ENCODE data around the gene RUFY3.
"Not testable (repeated sequence)": the region's sequence is repeated elsewhere in the genome, so short reads cannot be mapped to it uniquely, and the experiment has no call there.

RUFY3 gene

DNA sequence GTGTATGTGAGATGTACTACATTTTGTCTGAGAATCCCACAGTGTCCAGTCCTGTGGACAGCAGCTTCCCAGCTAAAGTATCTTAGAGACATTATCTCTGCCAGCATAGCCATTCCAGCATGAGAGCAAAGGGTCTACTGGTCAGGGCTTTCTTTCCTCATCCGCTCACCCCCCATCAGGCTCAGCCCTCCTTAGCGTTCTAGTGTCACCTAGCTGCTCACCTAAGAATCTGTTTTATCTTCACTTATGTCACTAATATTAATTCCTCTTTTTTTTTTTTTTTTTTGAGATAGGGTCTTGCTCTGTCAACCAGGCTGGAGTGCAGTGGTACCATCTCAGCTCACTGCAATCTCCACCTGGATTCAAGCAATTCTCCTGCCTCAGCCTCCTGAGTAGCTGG lies 15.6 kb downstream of the RUFY3 start:
- no peak for DNase-seq (ENCODE audit: low spot score)

DNA sequence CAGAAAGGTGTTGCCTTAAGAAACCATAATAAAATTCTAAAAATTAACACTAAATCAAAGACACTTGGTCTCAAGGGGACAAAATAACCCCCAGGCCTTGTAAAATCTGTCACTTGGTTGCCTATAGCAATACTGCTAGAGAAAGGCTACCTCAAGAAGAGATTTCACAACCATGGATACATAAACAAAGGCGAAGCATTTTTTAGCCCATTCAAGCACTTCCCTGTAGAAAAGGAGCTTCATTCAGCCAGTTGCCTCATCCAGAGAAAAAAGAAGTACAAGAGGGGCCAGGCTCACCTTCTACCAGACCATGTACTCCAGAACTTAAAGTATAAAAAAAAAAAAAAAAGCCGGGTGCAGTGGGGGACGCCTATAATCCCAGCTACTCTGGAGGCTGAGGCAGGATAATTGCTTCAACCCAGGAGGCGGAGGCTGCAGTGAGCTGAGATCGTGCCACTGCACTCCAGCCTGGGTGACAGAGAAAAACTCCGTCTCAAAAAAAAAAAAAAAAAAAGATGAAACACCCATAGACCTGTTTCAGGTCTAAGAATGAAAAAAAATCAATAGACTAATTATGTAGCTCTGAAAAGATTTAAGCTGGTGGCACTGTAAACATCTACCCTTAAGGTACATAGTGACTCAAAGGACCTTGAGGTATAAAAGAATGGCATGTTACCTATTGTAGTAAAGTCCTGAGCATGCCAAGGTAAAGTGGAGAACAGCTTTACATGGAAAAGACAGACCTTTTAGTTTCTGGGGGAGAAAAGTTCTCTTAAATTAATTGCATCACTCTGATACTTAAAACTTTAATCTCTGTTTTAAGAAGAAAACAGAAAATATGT lies 18.0 kb downstream of the RUFY3 start:
- DNase-seq (ENCODE audit: low spot score): no peak

- no peak for DNase-seq (ENCODE audit: low spot score)
Measured at GRCh38 chr4:70741867-70742658, 20.3 kb downstream of the RUFY3 start.

- DNase-seq (ENCODE audit: low spot score): no peak
Measured at GRCh38 chr4:70743731-70744130, 22.0 kb downstream of the RUFY3 start.

GRCh38 chr4:70746179-70746839 lies 24.5 kb downstream of the RUFY3 start:
- no peak for DNase-seq (ENCODE audit: low spot score)

- DNase-seq (ENCODE audit: low spot score): no peak
Measured at GRCh38 chr4:70747874-70748273, 26.1 kb downstream of the RUFY3 start.

DNA sequence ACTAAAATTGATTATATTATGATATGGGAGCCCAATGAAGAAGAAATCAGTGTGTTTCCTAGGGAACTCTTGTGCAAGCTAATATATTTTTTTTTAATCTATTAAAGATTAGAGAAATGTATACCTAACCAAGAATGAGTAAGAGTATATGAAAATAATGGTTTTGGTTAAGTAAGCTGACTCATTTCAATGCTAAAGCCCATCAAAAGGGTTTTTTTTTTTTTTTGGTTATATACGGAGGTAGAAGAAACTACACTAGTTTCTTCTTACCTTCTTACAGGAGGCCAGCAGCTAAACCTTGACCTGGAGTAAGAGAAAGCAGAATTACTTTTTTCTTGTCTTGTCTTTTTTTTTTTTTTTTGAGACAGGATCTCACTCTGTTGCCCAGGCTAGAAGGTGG lies 27.5 kb downstream of the RUFY3 start:
- no peak for DNase-seq (ENCODE audit: low spot score)

DNA sequence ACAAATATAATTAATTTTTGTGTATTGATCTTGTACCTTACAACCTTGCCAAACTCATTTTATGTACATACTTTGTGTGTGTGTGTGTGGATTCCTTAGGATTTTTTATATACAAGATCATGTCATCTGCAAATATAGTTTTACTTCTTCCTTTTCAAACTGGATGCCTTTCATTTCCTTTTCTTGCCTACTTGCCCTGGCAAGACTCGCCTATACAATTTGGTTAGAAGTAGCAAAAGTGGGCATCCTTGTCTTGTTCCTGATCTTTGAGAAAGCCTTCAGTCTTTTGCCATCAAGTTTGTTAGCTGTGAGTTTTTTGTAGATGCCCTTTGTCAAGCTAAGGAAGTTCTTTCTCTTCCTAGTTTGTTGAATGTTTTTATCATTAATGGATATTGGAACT lies 30.5 kb downstream of the RUFY3 start:
- no peak for DNase-seq (ENCODE audit: low spot score)

- no peak for DNase-seq (ENCODE audit: low spot score)
Measured at GRCh38 chr4:70753630-70754029, 31.9 kb downstream of the RUFY3 start.

DNA sequence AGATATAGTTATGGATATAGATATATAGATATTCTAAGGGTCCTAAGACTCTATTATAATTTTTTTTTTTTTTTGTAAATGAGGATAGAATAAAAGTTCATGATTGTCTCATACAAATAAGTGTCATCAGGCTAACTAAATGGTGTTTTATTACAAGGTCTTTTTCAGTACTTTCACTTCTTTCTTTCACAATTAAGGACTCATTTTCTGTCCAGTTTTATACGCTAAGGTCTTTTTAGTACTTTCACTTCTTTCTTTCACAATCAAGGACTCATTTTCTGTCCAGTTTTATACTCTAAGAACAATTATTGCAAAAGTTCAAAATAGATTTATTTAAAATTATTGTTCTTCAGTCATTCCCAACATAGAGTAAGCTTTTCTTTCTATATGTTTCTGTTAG lies 32.7 kb downstream of the RUFY3 start:
- DNase-seq (ENCODE audit: low spot score): no peak

DNA sequence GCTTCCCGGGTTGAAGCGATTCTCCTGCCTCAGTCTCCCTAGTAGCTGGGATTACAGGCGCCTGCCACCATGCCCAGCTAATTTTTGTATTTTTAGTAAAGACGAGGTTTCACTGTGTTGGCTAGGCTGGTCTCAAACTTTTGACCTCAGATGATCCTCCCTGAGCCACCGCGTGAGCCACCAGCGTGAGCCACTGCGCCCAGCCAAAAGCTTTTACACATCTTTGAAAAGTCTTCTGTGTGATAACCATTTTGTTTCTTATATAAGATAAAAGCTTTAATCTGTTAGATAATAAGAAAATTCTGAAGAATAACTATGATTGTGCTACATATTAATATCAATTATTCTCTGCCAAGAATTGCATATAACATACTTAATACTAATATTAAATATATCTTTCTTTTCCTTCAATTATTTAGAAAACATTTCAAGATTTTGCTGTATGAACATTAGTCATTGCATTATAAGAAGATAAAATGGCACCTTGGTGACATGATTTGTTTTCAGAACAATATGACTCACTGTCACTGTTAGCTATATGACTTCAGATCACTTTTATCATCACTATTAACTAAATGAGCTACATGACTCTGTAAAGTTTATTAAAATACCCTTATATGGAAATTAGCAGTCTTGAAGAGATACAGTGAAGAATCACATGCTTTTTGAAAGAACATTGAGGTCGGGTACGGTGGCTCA lies 33.4 kb downstream of the RUFY3 start:
- DNase-seq (ENCODE audit: low spot score): no peak

- DNase-seq (ENCODE audit: low spot score): no peak
Measured at GRCh38 chr4:70759126-70759525, 37.4 kb downstream of the RUFY3 start.

- DNase-seq (ENCODE audit: low spot score): no peak
Measured at GRCh38 chr4:70759627-70760026, 37.9 kb downstream of the RUFY3 start.

- DNase-seq (ENCODE audit: low spot score): no peak
Measured at GRCh38 chr4:70760662-70761061, 38.9 kb downstream of the RUFY3 start.

DNA sequence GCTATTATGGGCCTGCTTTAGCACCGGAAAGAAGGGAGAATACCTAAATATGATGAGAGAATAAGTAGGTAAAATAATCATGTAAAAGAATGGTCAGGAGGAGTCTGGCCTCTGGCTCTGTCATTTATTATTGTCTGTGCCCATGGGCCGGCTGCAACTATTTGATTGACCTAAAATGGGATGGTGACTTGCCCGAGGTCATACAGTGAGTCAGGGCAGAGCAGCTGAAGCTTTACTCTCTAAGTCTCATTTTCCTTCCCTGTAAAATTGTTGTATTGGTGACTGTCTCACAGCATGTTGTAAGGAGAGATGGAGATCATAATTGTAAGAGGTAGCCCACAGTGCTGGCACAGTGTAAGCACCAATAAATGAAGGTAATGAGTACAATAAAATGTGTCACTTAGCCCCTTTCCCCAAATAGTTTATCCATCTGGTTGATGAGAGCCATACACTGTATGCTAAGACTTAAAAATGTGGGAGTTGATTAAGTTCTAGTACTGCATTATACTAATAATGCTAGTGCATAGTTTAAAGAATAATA lies 39.6 kb downstream of the RUFY3 start:
- no peak for DNase-seq (ENCODE audit: low spot score)

DNA sequence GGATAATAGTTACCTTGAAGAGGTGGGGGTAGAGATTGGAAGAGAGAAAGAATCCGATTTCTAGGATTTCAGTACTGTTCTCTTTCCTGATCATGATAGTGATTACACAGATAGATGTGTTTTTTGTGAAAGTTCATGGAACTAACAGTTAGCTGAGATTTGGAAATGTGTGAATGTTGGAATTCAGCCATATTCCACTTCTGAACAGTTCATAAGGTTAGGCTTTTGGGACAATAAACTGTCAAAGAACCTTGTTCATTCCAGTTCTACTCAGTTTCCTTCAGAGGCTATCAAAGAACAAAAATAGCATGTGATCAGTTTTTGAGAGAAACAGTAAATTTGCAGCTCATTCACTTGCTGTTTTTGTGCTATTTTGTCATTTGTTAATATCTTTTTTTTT lies 43.6 kb downstream of the RUFY3 start:
- DNase-seq (ENCODE audit: low spot score): no peak

DNA sequence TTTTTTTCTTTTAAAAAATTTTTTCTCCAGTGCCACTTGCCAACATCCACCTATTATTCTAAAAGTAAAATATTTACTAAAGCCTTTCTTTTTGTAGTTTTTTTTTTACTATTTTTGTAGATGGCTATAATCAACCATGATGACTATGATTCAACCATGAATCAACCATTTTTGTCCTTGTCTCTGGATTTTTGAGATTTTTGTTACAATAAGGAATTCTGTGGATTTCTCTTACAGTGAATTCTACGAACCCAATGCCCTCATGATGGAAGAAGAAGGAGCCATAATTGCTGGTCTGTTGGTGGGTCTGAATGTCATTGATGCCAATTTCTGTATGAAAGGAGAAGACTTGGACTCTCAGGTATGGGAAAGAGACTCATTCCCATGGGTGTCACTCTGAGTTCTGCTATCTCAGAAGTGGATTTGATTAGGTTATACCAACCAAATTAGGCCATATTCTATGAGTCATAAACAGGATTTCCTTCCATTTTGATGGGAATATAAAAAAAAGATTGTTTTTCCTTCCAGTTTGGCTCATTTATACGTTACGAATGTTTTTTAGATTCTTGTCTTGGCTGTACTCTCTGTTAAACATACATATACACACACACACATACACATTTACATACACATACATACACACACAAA lies 46.7 kb downstream of the RUFY3 start:
- no peak for DNase-seq (ENCODE audit: low spot score)

DNA sequence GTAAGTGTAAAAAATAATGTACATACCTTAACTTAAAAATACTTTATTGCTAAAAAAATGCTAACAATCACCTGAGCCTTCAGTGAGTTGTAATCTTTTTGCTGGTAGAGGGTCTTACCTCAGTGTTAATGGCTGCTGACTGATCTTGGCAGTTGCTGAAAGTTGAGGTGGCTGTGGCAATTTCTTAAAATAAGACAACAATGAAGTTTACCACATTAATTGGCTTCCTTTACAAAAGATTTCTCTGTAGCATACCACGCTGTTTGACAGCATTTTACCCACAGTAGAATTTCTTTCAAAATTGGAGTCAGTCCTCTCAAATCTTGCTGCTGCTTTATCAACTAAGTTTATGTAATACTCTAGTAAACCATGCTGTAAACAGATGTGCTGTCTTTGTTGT lies 47.6 kb downstream of the RUFY3 start:
- DNase-seq (ENCODE audit: low spot score): not testable (repeated sequence)

DNA sequence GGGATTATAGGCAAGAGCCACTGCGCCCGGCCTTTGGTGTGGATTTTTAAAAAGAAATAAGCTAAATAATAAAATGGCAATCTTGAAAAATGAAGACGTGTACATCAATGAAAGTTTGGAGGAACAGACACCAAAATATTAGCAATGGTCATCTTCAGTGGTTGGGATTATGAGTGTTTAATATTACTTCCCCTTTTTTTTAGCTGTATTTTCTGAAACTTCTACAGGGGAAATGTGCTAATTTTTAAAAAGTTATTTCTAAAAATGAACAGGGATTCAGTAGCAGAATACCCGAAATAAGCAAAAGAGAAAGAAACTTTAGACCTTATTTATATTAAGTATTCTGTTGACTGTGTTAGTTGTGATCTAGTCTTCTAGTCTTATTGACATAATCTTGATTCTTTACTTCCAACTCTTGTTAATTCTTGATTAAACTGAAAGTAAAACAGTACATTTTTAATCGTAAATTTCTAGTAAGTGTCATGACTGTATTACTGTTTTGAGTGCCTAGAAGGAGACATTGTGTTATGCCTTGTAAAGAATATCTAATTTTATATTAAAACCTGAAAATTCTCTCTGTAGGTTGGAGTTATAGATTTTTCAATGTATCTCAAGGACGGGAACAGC lies 51.3 kb downstream of the RUFY3 start:
- DNase-seq (ENCODE audit: low spot score): no peak

DNA sequence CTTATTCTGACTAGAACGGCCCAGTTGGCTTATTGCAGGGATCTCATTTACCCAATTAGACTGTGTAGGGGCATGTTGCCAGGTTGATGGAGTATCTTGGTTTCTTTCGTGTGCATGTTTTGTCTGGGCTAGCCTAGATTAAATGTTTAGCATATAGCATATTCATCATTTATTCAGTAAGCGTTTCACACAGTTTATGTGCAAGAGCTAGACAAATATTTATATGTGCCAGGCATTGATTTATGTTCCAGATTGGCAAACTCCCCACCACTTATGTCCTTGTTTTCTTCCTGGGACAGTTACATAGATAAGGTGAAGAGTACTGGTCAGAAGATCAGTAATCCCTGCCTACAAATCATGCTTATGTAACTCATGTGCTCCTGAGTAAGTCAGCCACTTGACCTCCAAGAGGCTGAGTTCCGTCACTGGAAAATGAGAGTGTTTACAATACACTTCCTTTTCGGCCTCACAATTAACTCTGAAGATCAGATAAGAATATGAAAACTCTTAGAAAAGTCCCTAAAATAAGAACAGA lies 57.2 kb downstream of the RUFY3 start:
- no peak for DNase-seq (ENCODE audit: low spot score)

DNA sequence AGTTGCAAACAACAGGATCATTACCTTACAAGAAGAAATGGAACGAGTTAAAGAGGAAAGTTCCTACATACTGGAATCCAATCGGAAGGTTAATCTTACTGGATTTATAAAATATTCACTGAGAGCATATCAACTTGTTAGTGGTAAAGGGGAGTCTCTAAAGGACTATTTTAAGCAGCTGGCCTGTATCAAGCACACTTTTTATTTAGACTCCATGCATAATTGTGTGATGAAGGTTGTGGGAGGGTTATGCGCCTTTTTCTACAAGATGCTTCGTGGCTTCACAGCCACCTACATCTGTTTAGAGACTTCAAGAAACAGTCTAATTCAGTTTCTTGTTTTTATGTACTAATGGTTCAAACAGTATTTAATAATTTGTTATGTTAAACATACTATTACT lies 61.3 kb downstream of the RUFY3 start:
- no peak for DNase-seq (ENCODE audit: low spot score)
